Stimulated activated CD8-positive, alpha-beta memory T cell treated with anti-CD3 and anti-CD28 coated beads, Interleukin-7, amount 100 ng/mL, for 48 hours (primary cell): ENCODE data around the gene FAXC.

Experiments used
- DNase-seq, 2 donors: peaks; one replicate each; pipeline ENCODE4 v3.0.0-alpha.2; 2020; ENCODE audit warnings: low read depth in 1 of 2; ENCODE audit errors: extremely low read depth in 1 of 2

The FAXC gene

GRCh38 chr6:99349171-99350141 lies at the start of gene FAXC:
Gene FAXC, minus strand, starts transcription at chr6:99349674. Its CDS starts 302 bp downstream, at chr6:99349372.
- no peak for DNase-seq

- no peak for DNase-seq
Observed at GRCh38 chr6:99397287-99397686, 47.8 kb upstream of the FAXC start.

GRCh38 chr6:99393698-99394531 lies 44.4 kb upstream of the FAXC start, which contains the start of gene COQ3:
Gene COQ3, minus strand, starts transcription at chr6:99394195. Its CDS starts 16 bp downstream, at chr6:99394179.
- peak; percentile 24 to 56 for DNase-seq

- DNase-seq = no peak
Observed at GRCh38 chr6:99393366-99393697, 43.9 kb upstream of the FAXC start.

- no peak for DNase-seq
Observed at GRCh38 chr6:99390896-99391295, 41.4 kb upstream of the FAXC start.

- DNase-seq = no peak
Observed at GRCh38 chr6:99384507-99384906, 35.0 kb upstream of the FAXC start.

GRCh38 chr6:99378636-99379035 lies 29.2 kb upstream of the FAXC start:
- DNase-seq = no peak

GRCh38 chr6:99369533-99369932 lies 20.1 kb upstream of the FAXC start:
- no peak for DNase-seq

- no peak for DNase-seq
Observed at GRCh38 chr6:99366852-99367251, 17.4 kb upstream of the FAXC start.

- no peak for DNase-seq
Observed at GRCh38 chr6:99364026-99364425, 14.6 kb upstream of the FAXC start.

- peak in 1 of 2 donors; percentile 11 for DNase-seq
Observed at GRCh38 chr6:99362678-99363268, 13.3 kb upstream of the FAXC start.

GRCh38 chr6:99359800-99360199 lies 10.3 kb upstream of the FAXC start:
- DNase-seq = no peak

GRCh38 chr6:99356641-99357040 lies 7.2 kb upstream of the FAXC start:
- DNase-seq = no peak

GRCh38 chr6:99354983-99355382 lies 5.5 kb upstream of the FAXC start:
- no peak for DNase-seq

- no peak for DNase-seq
Observed at GRCh38 chr6:99353126-99353525, 3.7 kb upstream of the FAXC start.

- no peak for DNase-seq
Observed at GRCh38 chr6:99350573-99350972, 1.1 kb upstream of the FAXC start.

- no peak for DNase-seq
Observed at GRCh38 chr6:99348288-99349170, 945 bp downstream of the FAXC start.

GRCh38 chr6:99347804-99348203 lies 1.7 kb downstream of the FAXC start:
- no peak for DNase-seq

- DNase-seq = no peak
Observed at GRCh38 chr6:99346595-99346994, 2.9 kb downstream of the FAXC start.

- DNase-seq = no peak
Observed at GRCh38 chr6:99345164-99345563, 4.3 kb downstream of the FAXC start.
